Prostate gland (tissue), 2 donors: Measurements from ENCODE around the gene C1orf167. TPM values are rescaled to one million over a fixed set of nuclear protein-coding genes. Genes with fewer than 3 reads are reported as not detected.

ENCODE experiments used
- DNase-seq: peaks from one replicate; pipeline ENCODE4 v3.0.0-alpha.2; 2019; ENCODE audit warnings: low spot score
- H3K27ac ChIP-seq, 2 donors: fragments of 200-600 bp; sonication (generic); 2 replicates each; pipeline ENCODE4 v1.5.1; 2017 to 2019
- H3K27me3 ChIP-seq: fragments of 200-600 bp; sonication (generic); replicated peaks from 2 replicates; pipeline ENCODE4 v1.5.1; 2019; ENCODE audit not compliant: insufficient read depth
- H3K36me3 ChIP-seq, 2 donors: fragments of 200-600 bp; sonication (generic); 1 replicate in 1 of 2; 2 replicates in 1 of 2; pipeline versions ENCODE4 v1.5.1 to v1.8.1; 2017 to 2019
- H3K4me1 ChIP-seq: fragments of 200-600 bp; sonication (generic); replicated peaks from 2 replicates; pipeline ENCODE4 v1.5.1; 2019
- H3K4me3 ChIP-seq, 2 donors: fragments of 200-600 bp; sonication (generic); 2 replicates each; pipeline ENCODE4 v1.5.1; 2017 to 2019
- H3K9me3 ChIP-seq: fragments of 200-600 bp; sonication (generic); 2 replicates; pipeline ENCODE4 v1.5.1; 2017
- POLR2A ChIP-seq: fragments of 450-650 bp; IDR thresholded peaks from one replicate; pipeline ENCODE4 v1.6.1; 2016; ENCODE audit warnings: antibody characterized with exemption, mild to moderate bottlenecking
- POLR2AphosphoS5 ChIP-seq: sonication (generic); formaldehyde crosslinking; IDR thresholded peaks from one replicate; pipeline ENCODE4 v1.6.1; 2017; ENCODE audit warnings: antibody characterized with exemption
- WGBS: methylation state at CpG from one replicate; pipeline ENCODE4 v1.1.5; 2018; 5-methylcytosine and 5-hydroxymethylcytosine counted together
- intact Hi-C: fragments of 100-400 bp; cut with DNase I; formaldehyde crosslinking; loops from one replicate; pipeline ENCODE4 v1.14.2; 2022
- total RNA-seq, 2 donors: library from RNA; depleted of rRNA; stranded (reverse); fragments of >200 nt; gene quantifications; one replicate each; pipeline ENCODE4 v1.1.0, GENCODE V29; 2016
- TF ChIP-seq, protein P1 (sequence below), 4 experiments: fragments of 200-600 bp in 2 of 4; fragments of 450-650 bp in 2 of 4; sonication (generic) in 2 of 4; IDR thresholded peaks; 1 replicate in 3 of 4; 2 replicates in 1 of 4; pipeline ENCODE4 v1.5.1; 2016 to 2019; ENCODE audit warnings: antibody characterized with exemption in 4 of 4, mild to moderate bottlenecking in 2 of 4, moderate library complexity in 2 of 4

The C1orf167 gene
- total RNA-seq, 2 donors from 2014 or later: 10.0 TPM; not detected in 1

DNA sequence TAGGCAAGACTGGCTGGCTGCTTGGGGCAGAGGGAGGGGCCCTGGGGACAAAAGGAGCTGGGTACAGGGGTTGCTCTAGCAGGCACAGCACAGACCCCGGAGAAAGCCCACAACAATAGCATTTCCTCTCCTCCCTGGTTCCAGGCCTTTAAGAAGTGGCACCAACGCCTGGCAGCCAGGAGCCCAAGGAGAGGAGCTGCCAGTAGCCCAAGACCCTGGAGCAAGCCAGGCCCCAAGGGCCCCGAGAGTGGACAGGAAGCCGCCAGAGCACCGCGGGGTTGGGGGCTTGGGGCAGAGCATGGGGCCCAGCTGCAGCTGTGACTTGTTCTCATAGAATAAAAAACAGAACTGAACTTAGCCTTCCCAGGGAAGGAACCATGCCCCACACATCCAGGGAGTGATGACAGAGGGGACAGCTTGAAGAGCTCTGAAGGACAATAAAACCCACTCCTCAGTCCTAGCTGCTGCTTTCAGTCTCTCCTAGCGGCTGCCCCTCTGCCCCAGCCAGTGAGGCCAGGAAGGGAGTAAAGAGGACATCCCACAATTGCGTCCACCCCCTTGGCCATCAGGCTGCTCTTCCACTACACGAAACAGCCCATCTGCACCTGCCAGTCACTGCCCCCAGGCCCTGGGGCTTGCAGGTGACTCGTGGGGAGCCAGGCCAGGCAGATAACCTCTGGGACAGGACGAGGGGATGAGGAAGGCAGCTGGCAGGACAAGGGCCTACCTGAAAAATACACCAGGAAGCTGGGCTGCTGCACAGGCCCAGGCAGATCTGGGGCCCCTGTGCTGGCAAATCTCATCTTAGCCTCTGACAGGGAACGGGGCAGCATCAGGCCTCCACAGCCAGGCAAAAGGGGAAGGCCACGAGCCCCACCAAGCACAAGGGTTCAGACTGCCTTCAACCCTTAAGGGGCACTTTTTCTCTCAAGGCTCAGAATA, 27.4 kb downstream of the C1orf167 start:
- intact Hi-C loops: loop anchor here (5.0 kb wide), 1 partner anchor 52 kb away; the partner anchor contains the start of gene AGTRAP
- no peak for TF ChIP-seq POLR2AphosphoS5
- TF ChIP-seq, protein P1, sequence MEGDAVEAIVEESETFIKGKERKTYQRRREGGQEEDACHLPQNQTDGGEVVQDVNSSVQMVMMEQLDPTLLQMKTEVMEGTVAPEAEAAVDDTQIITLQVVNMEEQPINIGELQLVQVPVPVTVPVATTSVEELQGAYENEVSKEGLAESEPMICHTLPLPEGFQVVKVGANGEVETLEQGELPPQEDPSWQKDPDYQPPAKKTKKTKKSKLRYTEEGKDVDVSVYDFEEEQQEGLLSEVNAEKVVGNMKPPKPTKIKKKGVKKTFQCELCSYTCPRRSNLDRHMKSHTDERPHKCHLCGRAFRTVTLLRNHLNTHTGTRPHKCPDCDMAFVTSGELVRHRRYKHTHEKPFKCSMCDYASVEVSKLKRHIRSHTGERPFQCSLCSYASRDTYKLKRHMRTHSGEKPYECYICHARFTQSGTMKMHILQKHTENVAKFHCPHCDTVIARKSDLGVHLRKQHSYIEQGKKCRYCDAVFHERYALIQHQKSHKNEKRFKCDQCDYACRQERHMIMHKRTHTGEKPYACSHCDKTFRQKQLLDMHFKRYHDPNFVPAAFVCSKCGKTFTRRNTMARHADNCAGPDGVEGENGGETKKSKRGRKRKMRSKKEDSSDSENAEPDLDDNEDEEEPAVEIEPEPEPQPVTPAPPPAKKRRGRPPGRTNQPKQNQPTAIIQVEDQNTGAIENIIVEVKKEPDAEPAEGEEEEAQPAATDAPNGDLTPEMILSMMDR (IDR thresholded peaks at IDR 0.05): no peak
- no peak for TF ChIP-seq POLR2A
- peaks cover 8% of the 10 kb centered on the region for H3K4me1 ChIP-seq
- H3K27me3 ChIP-seq: no peaks in the 10 kb centered on the region
- H3K27ac ChIP-seq: peak overlapping the region; percentile 84 to 86
- peaks cover 0 to 8% of the 10 kb centered on the region in 2 donors for H3K36me3 ChIP-seq
- H3K4me3 ChIP-seq: no peak overlapping the region
- no peak for DNase-seq
- 66% methylated on average over 13 of the region's 13 CpGs for WGBS
- no peaks in the 10 kb centered on the region for H3K9me3 ChIP-seq

DNA sequence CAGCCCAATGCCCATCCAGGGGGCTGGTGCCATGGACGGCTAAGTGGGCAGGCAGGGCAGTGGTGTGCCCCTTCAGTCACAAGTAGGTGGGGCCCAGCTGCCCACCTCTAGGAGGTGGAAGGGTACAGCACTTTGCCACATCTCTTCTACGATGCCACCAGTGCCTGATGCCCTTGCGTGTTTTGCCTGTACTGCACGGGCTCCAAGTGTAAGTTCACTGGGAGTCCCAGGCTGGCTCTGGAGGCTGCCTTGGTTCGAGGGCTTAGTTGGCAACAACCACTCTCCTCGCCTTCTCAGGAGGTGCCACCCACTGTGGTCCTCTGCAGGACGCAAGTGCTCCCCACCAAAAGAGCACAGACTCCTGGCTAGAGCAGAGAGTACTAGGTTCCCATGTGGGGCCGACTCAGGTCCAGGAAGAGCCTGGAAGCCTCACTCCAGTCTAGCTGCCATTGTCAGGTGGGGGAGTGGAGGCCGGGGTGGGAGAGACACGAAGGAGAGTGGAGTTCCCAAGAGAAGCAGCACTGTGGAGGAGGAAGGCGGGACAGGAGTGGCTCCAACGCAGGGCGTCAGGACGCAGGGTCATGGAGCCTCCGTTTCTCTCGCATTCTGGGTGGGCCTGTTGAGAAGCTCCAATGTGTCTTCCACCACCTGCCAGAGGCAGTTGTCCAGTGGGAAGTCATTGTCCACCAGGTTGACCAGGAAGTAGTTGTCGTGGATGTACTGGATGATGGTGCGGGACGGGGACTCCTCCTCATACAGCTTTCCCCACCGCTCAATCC, 28.3 kb downstream of the C1orf167 start:
- H3K4me1 ChIP-seq: peaks cover 8% of the 10 kb centered on the region

DNA sequence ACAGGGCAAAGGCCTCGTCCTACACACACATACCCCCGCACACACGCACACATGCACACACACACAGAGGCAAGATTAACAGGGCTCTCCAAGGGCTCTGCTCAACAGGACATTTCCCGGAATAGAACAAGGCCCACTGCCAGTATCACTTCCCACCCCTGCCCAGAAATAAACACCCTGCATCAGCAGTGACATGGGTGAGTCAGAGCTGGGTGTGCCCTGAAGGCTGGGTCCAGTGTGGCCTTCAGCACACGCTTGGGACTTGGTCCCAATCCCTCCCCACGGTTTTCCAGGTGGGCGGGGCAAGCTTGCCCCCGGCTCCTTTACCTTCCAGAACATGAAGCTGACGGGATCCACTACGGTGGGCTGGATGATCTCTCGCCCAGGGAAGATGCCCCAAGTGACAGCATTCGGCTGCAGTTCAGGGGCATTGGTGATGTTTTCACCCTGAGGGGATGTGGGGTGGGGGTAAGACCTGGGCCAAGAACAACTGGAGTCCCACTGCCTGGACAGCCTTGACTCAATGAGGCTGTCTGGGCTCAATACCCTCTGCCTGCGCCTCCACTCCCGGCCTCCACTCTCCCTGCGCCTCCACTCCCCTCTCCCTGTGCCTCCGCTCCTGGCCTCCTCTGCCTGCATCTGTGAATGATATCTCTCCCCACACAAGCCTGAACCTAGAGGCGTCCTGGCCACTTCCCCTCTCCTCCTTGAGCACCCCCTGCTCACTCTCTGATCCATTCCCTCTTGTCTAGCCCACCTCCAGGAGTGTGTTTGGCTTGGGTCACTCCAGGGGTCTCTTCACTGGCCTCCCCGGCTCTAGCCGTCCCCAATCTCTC, 29.1 kb downstream of the C1orf167 start:
- WGBS: 60% methylated on average over 19 of the region's 19 CpGs
- Histone ChIP-seq H3K4me1 (peaks cover 8% of the 10 kb centered on the region), H3K36me3 (peaks cover 0 to 16% of the 10 kb centered on the region in 2 donors), H3K27ac (peak overlapping the region; percentile 84 to 86), H3K27me3 (no peaks in the 10 kb centered on the region), H3K9me3 (no peaks in the 10 kb centered on the region), H3K4me3 (no peak overlapping the region)
- TF ChIP-seq, protein P1 (IDR thresholded peaks at IDR 0.05): no peak
- TF ChIP-seq POLR2A (peak; percentile 72), POLR2AphosphoS5 (peak; percentile 97)
- peak; percentile 83 for DNase-seq
- intact Hi-C loops: no loop called here

More for the DNA sequence above, 28.3 kb downstream of the C1orf167 start:
- peaks cover 0 to 16% of the 10 kb centered on the region in 2 donors for H3K36me3 ChIP-seq
- TF ChIP-seq POLR2AphosphoS5 (no peak), POLR2A (no peak)
- TF ChIP-seq, protein P1 (IDR thresholded peaks at IDR 0.05): no peak
- no peak overlapping the region for H3K4me3 ChIP-seq
- no peak for DNase-seq
- no peaks in the 10 kb centered on the region for H3K9me3 ChIP-seq
- WGBS: 74% methylated on average over 20 of the region's 20 CpGs
- intact Hi-C loops: no loop called here
- no peaks in the 10 kb centered on the region for H3K27me3 ChIP-seq
- H3K27ac ChIP-seq: peak overlapping the region; percentile 84 to 86

DNA sequence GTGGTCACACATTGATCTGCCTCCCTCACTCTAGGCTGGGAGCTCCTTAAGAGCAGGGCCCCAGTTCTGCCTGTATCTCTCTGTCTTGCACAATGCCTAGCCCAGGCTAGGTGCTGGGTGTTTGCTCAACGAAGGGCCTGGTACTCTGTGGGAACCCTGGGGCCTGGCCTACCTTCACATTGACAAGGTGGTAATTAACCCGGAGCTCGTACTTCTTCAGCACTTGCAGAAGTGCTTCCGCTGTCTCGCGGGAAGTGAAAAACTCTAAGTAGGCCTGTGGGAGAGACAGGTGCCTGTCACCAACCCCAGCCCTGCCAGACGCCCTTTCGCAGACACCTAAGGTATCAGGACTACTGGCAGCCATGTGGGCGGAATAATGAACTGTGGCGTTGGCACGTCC, 30.1 kb downstream of the C1orf167 start:
- peaks cover 7% of the 10 kb centered on the region for H3K4me1 ChIP-seq
- intact Hi-C loops: no loop called here
- TF ChIP-seq, protein P1 (IDR thresholded peaks at IDR 0.05): no peak
- TF ChIP-seq POLR2A: no peak
- no peak for TF ChIP-seq POLR2AphosphoS5
- no peak overlapping the region for H3K4me3 ChIP-seq
- peaks cover 0 to 16% of the 10 kb centered on the region in 2 donors for H3K36me3 ChIP-seq
- DNase-seq: no peak
- WGBS: 83% methylated on average over 11 of the region's 11 CpGs
- H3K27ac ChIP-seq: peak overlapping the region; percentile 84 to 86
- no peaks in the 10 kb centered on the region for H3K9me3 ChIP-seq
- H3K27me3 ChIP-seq: no peaks in the 10 kb centered on the region
